Left cardiac atrium (tissue), 4 donors: ENCODE measurements around the gene MAFF. TPM values are rescaled to one million over a fixed set of nuclear protein-coding genes. Genes with fewer than 3 reads are reported as not detected.

Experiments
- ATAC-seq, 2 donors: fragments of 200-7000 bp; cut with Tn5 transposase; one replicate each; pipeline ENCODE4 v1.9.1; 2020; ENCODE audit warnings: mild to moderate bottlenecking in 2 of 2, moderate library complexity in 2 of 2
- DNase-seq: peaks from one replicate; pipeline ENCODE4 v3.0.0-alpha.2; 2020
- intact Hi-C, 2 donors: fragments of 100-400 bp; cut with DNase I; formaldehyde crosslinking; loops; one replicate each; pipeline versions ENCODE4 v1.14.1 to v1.15.1; 2022 to 2023
- total RNA-seq, 2 donors: library from RNA; stranded (reverse); fragmentation: NEBNext Ultra II Directional; extraction: Animal tissue kit (Norgen Biotek cat#: 25700); gene quantifications; one replicate each; pipeline ENCODE4 v1.2.1, GENCODE V29; 2021
- donor health status: DM: no; HTN: yes; CAD: no.
- donor health status: DM: no; HTN: yes; CAD: no; lungs with severe emphysema.
- donor health status: DM: yes; HTN: yes; CAD: no.
- donor health status: Dilated cardiomyopathy.

The MAFF gene
- total RNA-seq, 2 donors from 2014 or later, result 9.4 to 27.8 TPM

DNA sequence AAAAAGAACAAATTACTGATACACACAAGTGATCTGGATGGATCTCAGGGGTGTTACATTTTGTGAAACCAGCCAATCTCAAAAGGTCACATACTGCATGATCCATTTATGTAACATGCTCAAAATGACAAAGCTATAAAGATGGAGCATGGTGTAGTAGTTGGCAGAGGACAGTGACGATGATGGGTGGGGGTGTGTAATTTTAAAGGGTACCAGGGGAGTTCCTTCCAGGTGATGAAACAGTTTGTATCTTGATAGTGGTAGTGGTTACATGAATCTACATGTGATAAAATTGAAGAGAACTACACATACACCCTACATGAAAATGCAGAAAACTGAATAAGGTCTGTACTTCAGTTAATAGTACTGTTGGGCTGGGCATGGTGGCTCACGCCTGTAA, 53.9 kb downstream of the MAFF start:
- DNase-seq (no peak), ATAC-seq (no peak)
- intact Hi-C loops, result no loop called here

DNA sequence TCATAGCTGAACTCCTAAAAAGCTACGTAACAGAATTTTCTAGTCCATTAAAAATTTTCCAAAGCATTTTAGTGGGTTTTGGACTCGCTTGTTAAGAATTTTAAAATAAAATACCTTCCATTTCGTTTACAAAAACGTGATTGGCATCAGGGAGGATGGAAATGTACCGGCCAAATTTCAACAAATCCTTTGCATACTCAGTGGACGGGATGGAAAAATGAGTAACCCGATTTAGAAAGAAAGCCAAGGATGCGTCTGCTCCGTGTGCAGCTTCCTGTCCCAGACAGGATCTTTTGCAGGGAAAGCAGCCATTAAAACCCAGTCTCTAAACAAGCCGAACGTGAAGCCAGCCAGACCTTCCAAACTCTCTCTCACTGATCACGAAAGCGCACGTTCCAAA, 55.4 kb downstream of the MAFF start:
- intact Hi-C loops, result no loop called here
- DNase-seq, result no peak
- ATAC-seq, result peak in 1 of 2 donors; percentile 64

DNA sequence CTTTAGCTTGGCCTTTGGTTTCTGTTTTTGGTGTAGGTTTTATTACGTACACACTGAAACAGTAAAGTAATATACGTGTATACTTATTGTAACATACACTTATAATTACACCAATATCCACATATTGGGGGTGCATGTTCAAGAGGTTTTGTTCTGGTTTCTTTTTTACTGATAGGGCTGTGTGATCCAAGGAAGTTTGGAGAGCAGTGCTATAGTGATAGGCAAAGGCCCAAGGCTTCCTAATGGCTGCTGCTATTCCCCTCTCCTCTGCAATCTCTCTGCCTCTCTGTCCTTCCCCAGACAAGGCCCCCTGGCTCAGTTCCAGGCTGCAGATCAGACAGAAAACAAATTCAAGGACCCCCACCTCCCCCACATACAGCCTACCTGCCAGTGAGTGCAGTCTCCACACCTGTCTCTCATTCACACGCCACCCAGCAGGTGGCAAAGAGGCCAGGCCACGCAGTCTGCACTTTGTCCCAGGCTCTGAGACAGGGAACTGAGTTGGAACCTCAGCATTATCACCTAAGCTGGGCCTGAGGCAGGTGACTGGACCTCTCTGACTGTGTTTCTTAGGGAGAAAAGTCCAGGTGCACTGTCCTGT, 56.0 kb downstream of the MAFF start:
- no peak for DNase-seq
- peak in 1 of 2 donors; percentile 14 for ATAC-seq
- intact Hi-C loops, result no loop called here

DNA sequence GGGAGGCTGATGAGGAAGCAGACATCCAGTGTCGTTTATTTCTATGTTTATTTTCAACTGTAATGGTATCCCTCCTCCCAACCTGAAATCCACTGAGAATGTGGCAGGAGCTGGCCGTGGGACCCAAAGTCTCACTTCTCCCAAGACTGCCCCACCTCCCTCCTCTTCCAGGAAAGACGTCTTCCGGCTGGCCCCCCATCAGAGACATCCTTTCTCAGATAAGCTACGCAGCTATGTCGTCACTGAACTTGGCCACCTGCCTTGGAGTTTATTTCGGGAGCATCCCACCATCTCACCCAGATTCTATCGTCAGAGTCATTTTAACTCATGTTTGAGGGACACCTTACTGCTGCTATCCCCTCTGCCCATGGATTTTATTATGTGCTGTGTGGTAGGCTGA, 57.1 kb downstream of the MAFF start:
- peak; percentile 29 to 35 for ATAC-seq
- intact Hi-C loops, result no loop called here
- peak; percentile 90 for DNase-seq

DNA sequence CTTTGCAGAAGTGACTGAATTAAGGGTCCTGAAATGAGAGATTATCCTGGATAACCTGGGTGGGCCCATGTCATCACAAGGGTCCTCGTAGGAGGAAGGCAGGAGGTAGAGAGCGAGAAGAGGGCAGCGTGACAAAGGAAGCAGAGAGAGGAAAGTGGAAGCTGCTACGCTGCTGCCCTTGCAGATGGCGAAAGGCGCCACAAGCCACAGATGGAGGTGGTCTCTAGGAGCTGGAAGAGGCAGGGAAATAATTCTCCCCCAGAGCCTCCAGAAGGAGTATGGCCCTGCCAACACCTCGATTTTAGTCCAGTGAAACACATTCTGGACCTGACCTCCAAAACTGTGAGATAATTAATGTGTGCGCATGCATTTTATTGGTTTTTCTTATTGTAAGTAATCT, 57.6 kb downstream of the MAFF start:
- DNase-seq, result no peak

GRCh38 chr22:38260761-38261681, 59.2 kb downstream of the MAFF start:
- no peak for DNase-seq
- intact Hi-C loops, result loop anchor here in 1 of 2 donors (2.0 kb wide), 1 partner anchor 74 kb away; no protein-coding TSS in a partner anchor
- peak in 1 of 2 donors; percentile 5 for ATAC-seq

More for the DNA sequence above, 57.6 kb downstream of the MAFF start:
- no peak for ATAC-seq
- intact Hi-C loops, result no loop called here

DNA sequence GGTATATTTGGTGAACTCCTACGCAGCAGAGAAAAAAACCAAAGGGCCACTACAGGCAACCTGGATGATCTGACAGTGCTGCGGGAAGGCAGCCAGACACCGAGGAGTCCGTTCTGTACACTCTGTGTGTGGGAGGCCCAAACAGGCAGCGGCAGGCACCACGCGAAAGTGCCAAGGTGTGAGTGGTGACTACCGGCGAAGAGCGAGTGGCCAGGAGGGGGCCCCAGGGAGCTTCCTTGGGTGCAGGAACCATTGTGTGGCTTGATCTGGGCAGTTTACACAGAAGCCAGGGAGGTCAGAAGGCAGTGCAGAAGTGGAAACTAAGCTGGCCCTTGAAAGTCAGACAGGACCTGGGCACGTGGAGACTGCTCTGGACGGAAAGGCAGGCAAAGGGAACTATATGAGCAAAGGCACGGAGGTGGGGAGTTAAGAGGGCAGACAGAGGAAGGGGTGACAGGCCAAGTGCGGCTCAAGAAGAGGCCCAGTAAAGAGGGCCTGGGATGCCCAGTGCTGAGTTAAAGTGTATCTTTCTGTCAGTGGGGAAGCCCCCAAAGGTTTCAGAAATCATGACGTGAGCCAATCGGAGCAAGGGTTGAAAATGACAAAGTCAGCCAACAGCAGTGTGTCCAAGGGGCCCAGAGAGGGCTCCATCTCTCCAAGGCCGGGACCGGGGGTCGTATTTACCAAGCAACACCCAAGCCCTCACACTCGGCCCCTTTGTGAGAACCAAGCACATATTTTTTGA, 60.4 kb downstream of the MAFF start:
- peak; percentile 65 for DNase-seq
- peak; percentile 41 to 47 for ATAC-seq
- intact Hi-C loops, result no loop called here

- intact Hi-C loops, result no loop called here
- ATAC-seq (peak in 1 of 2 donors; percentile 54), DNase-seq (no peak)
These were observed 62.6 kb downstream of the MAFF start for GRCh38 chr22:38264322-38264843.

Other genes starting within 250 kb of the MAFF start
- under 1 TPM in 1 of 2 donors, not detected in 1; 0.21 TPM for gene C22orf23, start 248.4 kb upstream of the MAFF start, total RNA-seq
- 10 to 100 TPM; 62.6 to 68.1 TPM for gene POLR2F, start 248.3 kb upstream of the MAFF start, total RNA-seq
- gene SOX10, start 217.4 kb upstream of the MAFF start, total RNA-seq, result 1 to 10 TPM; 1.9 to 3.6 TPM
- gene PICK1, start 144.6 kb upstream of the MAFF start, total RNA-seq, result 10 to 100 TPM; 19.4 to 21.0 TPM
- under 1 TPM in 1 of 2 donors, not detected in 1; 0.27 TPM for gene SLC16A8, start 117.8 kb upstream of the MAFF start, total RNA-seq
- gene BAIAP2L2, start 91.3 kb upstream of the MAFF start, total RNA-seq, result under 1 TPM; 0.63 to 0.65 TPM
- 10 to 100 TPM; 14.3 to 21.1 TPM for gene PLA2G6, start 20.2 kb upstream of the MAFF start, total RNA-seq
- gene TMEM184B, start 71.0 kb downstream of the MAFF start, total RNA-seq, result 10 to 100 TPM; 47.2 to 60.3 TPM
- 10 to 100 TPM; 69.2 to 90.5 TPM for gene CSNK1E, start 115.4 kb downstream of the MAFF start, total RNA-seq